PC-9 (cell line): ENCODE measurements around the gene GMCL2. TPM values are rescaled to one million over a fixed set of nuclear protein-coding genes. Genes with fewer than 3 reads are reported as not detected.
A peak's percentile ranks its signal among the peaks of the same experiment; 100 is the strongest.

ENCODE experiments used
- BruUV-seq: library from RNA; stranded (reverse); fragments of 400-500 nt; replicated peaks from 2 replicates; lab custom pipeline; 2021; lab: Mats Ljungman, UMichigan
- CTCF ChIA-PET: fragments of 300-600 bp; sonication (Branson Sonifier 250); formaldehyde crosslinking; loops from one replicate; lab custom pipeline; 2022; ENCODE audit warnings: antibody characterized with exemption; lab: Charles Lee
- POLR2A ChIA-PET: fragments of 300-600 bp; sonication (Branson Sonifier 250); formaldehyde crosslinking; loops from one replicate; lab custom pipeline; 2022; ENCODE audit warnings: antibody characterized with exemption; ENCODE audit not compliant: unreplicated experiment; lab: Charles Lee
- DNase-seq, 2 experiments: peaks; one replicate each; pipeline versions ENCODE4 v3.0.0 to v3.0.0-alpha.2; 2015 to 2022; ENCODE audit warnings: mixed read lengths in 1 of 2
- H2AFZ ChIP-seq: fragments of 200-600 bp; sonication (generic); 2 replicates; pipeline ENCODE4 v1.8.1; 2017; ENCODE audit warnings: antibody characterized with exemption
- H3F3A ChIP-seq: fragments of 200-600 bp; sonication (generic); 2 replicates; pipeline ENCODE4 v1.8.1; 2017; ENCODE audit warnings: antibody characterized with exemption, mild to moderate bottlenecking, low read depth; ENCODE audit not compliant: insufficient read depth
- H3K27ac ChIP-seq: fragments of 200-600 bp; sonication (generic); 2 replicates; pipeline ENCODE4 v1.6.1; 2016; ENCODE audit warnings: mixed run types
- H3K27me3 ChIP-seq: fragments of 200-600 bp; sonication (generic); 2 replicates; pipeline ENCODE4 v1.6.1; 2016; ENCODE audit warnings: low read depth, mixed run types; ENCODE audit not compliant: insufficient read depth
- H3K36me3 ChIP-seq: fragments of 200-600 bp; sonication (generic); 2 replicates; pipeline ENCODE4 v1.6.1; 2016; ENCODE audit warnings: low read depth, mixed run types
- H3K4me1 ChIP-seq: fragments of 200-600 bp; sonication (generic); replicated peaks from 2 replicates; pipeline ENCODE4 v1.6.1; 2016; ENCODE audit warnings: mixed run types; ENCODE audit not compliant: insufficient read depth
- H3K4me2 ChIP-seq: fragments of 200-600 bp; sonication (generic); 2 replicates; pipeline ENCODE4 v1.6.1; 2017; ENCODE audit warnings: mixed run types
- H3K4me3 ChIP-seq: fragments of 200-600 bp; sonication (generic); 2 replicates; pipeline ENCODE4 v1.6.1; 2016; ENCODE audit warnings: mixed run types
- H3K79me2 ChIP-seq: fragments of 200-600 bp; sonication (generic); 2 replicates; pipeline ENCODE4 v1.6.1; 2017; ENCODE audit warnings: low read depth, mixed run types
- H3K9me2 ChIP-seq: fragments of 200-600 bp; sonication (generic); 2 replicates; pipeline ENCODE4 v1.8.1; 2017; ENCODE audit warnings: mild to moderate bottlenecking; ENCODE audit not compliant: insufficient read depth
- H3K9me3 ChIP-seq: fragments of 200-600 bp; sonication (generic); 2 replicates; pipeline ENCODE4 v1.8.1; 2016; ENCODE audit warnings: low read depth; ENCODE audit not compliant: insufficient read depth
- H4K20me1 ChIP-seq: fragments of 200-600 bp; sonication (generic); 2 replicates; pipeline ENCODE4 v1.8.1; 2017; ENCODE audit not compliant: insufficient read depth
- CTCF ChIP-seq: fragments of 200-600 bp; sonication (generic); conservative IDR thresholded peaks from 2 replicates; pipeline ENCODE4 v1.6.1; 2017; ENCODE audit warnings: mixed run types, antibody characterized with exemption, mild to moderate bottlenecking, moderate library complexity
- EZH2 ChIP-seq: fragments of 200-600 bp; sonication (generic); IDR thresholded peaks from 2 replicates; pipeline ENCODE4 v1.8.0; 2017; ENCODE audit warnings: antibody characterized with exemption, low read depth
- intact Hi-C: fragments of 100-400 bp; cut with micrococcal nuclease; formaldehyde crosslinking; loops from one replicate; pipeline ENCODE4 v1.10.0; 2022; ENCODE audit not compliant: unreplicated experiment
- total RNA-seq: library from RNA; stranded (reverse); gene quantifications from 2 replicates; pipeline ENCODE4 v1.2.3, GENCODE V29; 2021

Gene GMCL2
- total RNA-seq, 1 experiment from 2014 or later = not detected

DNA sequence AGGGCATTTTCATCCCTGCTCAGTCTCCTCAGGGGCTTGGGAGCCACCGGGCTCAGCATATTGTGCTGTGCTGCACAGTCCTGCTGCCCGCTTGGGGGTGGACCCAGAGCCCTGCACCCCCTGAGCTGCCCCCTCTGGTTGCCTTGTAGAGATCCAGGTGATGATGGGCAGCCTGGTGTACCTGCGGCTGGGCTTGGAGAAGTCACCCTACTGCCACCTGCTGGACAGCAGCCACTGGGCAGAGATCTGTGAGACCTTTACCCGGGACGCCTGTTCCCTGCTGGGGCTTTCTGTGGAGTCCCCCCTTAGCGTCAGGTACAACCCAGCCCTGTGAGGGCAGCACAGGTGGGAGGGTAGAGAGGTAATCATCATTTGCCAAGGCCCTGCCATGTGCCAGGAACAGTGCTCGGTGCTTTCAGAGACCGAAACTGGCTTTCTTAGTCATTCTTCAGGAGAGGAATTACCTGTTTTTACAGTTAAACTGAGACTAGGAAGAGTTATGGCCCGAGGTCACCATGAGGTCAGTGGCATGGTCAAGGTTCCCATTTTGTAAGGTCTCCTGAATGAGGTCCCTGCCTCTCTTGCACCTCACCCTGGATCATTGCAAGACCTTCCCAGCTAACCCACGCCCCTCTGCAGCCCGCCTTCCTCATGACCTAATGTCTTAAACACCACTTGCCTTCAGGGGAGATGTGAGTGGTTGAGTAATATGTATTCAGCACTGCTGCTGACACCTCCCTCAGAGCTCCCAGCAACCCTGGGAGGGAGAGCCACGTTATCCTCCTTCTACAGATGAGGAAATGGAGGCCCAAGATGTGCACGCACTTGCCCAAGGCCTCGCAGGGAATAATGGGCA lies 41.0 kb downstream of the GMCL2 start:
- POLR2A ChIA-PET = interaction anchor here (0.7 kb wide), 1 partner anchor 232 kb away, joined by 5 read pairs; no protein-coding TSS in a partner anchor

GRCh38 chr5:178143901-178144300 lies 43.3 kb downstream of the GMCL2 start:
- H3K79me2 ChIP-seq = no peaks in the 10 kb centered on the region
- H3K9me2 ChIP-seq = no peaks in the 10 kb centered on the region
- H3K4me3 ChIP-seq = no peak overlapping the region
- no peaks in the 10 kb centered on the region for H3K27me3 ChIP-seq
- peaks cover 31% of the 10 kb centered on the region for H3K36me3 ChIP-seq
- peaks cover 32% of the 10 kb centered on the region for H3K4me1 ChIP-seq
- TF ChIP-seq EZH2 (no peak), CTCF (no peak)
- ChIA-PET CTCF (no interaction called here), POLR2A (no interaction called here)
- peaks cover 37% of the 10 kb centered on the region for H3F3A ChIP-seq
- H3K4me2 ChIP-seq = no peak overlapping the region
- DNase-seq = no peak
- no peak overlapping the region for H2AFZ ChIP-seq
- no TSS peak for BruUV-seq
- H4K20me1 ChIP-seq = peaks cover 7% of the 10 kb centered on the region; the same call in 1 of the 2 replicates
- no peak overlapping the region for H3K27ac ChIP-seq
- no peaks in the 10 kb centered on the region for H3K9me3 ChIP-seq
- intact Hi-C loops = no loop called here

More for the DNA sequence above, 41.0 kb downstream of the GMCL2 start:
- intact Hi-C loops = loop anchor here (1.0 to 2.0 kb wide), 2 partner anchors 21 to 70 kb away; no protein-coding TSS in a partner anchor
- H3K9me2 ChIP-seq = no peaks in the 10 kb centered on the region
- no TSS peak for BruUV-seq
- H3K36me3 ChIP-seq = peaks cover 36% of the 10 kb centered on the region
- peaks cover 44% of the 10 kb centered on the region for H3F3A ChIP-seq
- H3K4me3 ChIP-seq = peak overlapping the region; percentile 19; the same call in 1 of the 2 replicates
- no peaks in the 10 kb centered on the region for H3K27me3 ChIP-seq
- H2AFZ ChIP-seq = no peak overlapping the region
- CTCF ChIA-PET = interaction anchor here (0.6 to 3.6 kb wide), 4 partner anchors 14 to 1477 kb away, joined by 3 to 34 read pairs (median 4); partner anchors contain the start of gene HNRNPH1
- H4K20me1 ChIP-seq = peaks cover 8% of the 10 kb centered on the region; the same call in 1 of the 2 replicates
- peak overlapping the region; percentile 97 for H3K27ac ChIP-seq
- no peak for TF ChIP-seq EZH2
- TF ChIP-seq CTCF = peak; percentile 95
- H3K4me1 ChIP-seq = peaks cover 32% of the 10 kb centered on the region
- no peaks in the 10 kb centered on the region; the same call in 1 of the 2 replicates for H3K79me2 ChIP-seq
- no peaks in the 10 kb centered on the region for H3K9me3 ChIP-seq
- peak; percentile 81 to 98 for DNase-seq
- H3K4me2 ChIP-seq = peak overlapping the region; percentile 58

DNA sequence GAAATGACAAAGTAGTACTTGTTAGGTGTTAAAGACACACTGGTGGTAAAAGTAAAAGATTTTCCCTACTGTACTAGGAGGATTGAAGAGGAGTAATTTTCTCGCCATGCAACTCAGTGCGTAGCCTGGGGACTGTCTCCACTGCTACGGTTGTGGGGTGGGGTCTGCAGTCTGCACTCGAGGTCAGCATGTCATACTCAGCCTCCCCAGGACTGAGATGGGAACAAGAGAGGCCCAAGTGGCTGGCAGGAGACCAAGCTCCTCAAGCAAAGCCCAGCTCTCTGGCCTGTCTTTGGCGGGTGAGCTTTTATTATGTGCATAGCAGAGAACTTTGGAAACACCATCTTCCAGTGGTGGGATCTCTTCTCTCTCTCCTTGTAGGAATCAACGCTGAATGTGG lies 43.9 kb downstream of the GMCL2 start:
- TF ChIP-seq CTCF (no peak), EZH2 (no peak)
- peaks cover 31% of the 10 kb centered on the region for H3K36me3 ChIP-seq
- peaks cover 8% of the 10 kb centered on the region; the same call in 1 of the 2 replicates for H4K20me1 ChIP-seq
- CTCF ChIA-PET = no interaction called here
- intact Hi-C loops = no loop called here
- no peak for DNase-seq
- no TSS peak for BruUV-seq
- POLR2A ChIA-PET = no interaction called here
- no peak overlapping the region for H2AFZ ChIP-seq
- H3K4me3 ChIP-seq = no peak overlapping the region
- no peaks in the 10 kb centered on the region for H3K9me3 ChIP-seq
- no peaks in the 10 kb centered on the region for H3K27me3 ChIP-seq
- H3K79me2 ChIP-seq = no peaks in the 10 kb centered on the region
- peaks cover 32% of the 10 kb centered on the region for H3K4me1 ChIP-seq
- H3F3A ChIP-seq = peaks cover 31% of the 10 kb centered on the region
- H3K4me2 ChIP-seq = no peak overlapping the region
- no peak overlapping the region for H3K27ac ChIP-seq
- no peaks in the 10 kb centered on the region for H3K9me2 ChIP-seq
